Astrocyte of the cerebellum (primary cell): ENCODE measurements around the gene ANKLE2.
"Not testable (repeated sequence)": the region's sequence is repeated elsewhere in the genome, so short reads cannot be mapped to it uniquely, and the experiment has no call there.

Source experiments
- DNase-seq: peaks from one replicate; pipeline ENCODE4 v3.0.0-alpha.2; 2011; ENCODE audit warnings: low read depth
- H3K4me3 ChIP-seq: 2 replicates; pipeline ENCODE4 v1.5.1; 2011; ENCODE audit warnings: mild to moderate bottlenecking, low read depth, low read length, moderate library complexity
- CTCF ChIP-seq: IDR thresholded peaks from 2 replicates; pipeline ENCODE4 v1.5.1; 2012; ENCODE audit warnings: low read length, low read depth, moderate library complexity, mild to moderate bottlenecking; ENCODE audit errors: missing control alignments
- in situ Hi-C: cut with HindIII; loops from 2 replicates; pipeline ENCODE4 v1.10.0; 2017; ENCODE audit warnings: low sequenced_read_pairs

ANKLE2 gene

DNA sequence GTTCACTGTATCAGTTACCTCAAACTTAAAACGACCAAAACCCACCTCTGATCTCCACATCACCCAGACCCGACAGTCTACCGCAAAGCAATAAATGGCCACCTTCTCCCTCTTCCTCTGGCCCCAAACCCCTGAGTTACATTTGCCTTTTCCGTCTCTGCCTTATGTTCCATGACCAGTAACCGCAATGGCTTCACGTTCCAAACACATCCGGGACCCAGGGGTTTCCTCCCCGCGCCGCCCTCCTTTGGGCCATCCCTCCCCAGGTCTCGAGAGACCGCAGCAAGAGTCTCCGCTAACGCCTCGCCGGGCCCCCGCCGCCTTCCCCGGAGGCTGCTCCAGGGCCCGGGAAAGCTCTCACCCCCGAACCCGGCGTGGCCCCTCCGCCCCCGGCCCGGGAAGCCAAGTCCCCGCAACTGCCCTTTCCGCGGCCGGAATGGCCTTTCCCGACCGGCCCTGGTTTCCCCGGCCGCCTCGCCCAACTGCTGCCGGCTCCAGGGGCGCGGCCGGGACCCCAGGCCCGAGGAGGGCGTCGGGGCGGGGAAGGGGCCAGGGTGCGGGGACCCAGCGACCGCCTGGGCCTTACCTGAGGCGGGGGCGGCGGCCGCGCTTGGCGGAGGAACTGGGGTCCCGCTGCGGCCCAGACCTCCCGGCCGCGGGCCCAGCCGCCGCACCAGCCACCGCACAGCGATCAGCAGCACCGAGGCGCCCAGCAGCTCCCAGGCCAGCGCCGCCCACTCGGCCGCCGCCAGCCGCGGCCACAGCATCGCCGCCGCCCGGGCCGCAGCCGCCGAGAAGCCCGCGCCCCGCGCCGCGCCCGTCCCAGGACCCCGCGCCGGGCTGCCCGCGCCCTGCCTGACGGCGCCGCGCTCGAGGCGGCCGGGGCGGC is at the start of gene ANKLE2:
ANKLE2 (minus strand) TSS at position 801 of the 889 bp plus-strand sequence; CDS start at position 767, 34 bp downstream.
- H3K4me3 ChIP-seq: peak within 1 kb of the TSS; percentile 87
- TF ChIP-seq CTCF: no peak
- in situ Hi-C loops: no loop called here
- no peak for DNase-seq

- TF ChIP-seq CTCF: peak; percentile 28
- DNase-seq, in situ Hi-C loops, H3K4me3 ChIP-seq: not testable (repeated sequence)
These were observed 47.8 kb upstream of the ANKLE2 start for GRCh38 chr12:132809391-132809790.

- TF ChIP-seq CTCF: no peak
- H3K4me3 ChIP-seq: no peak overlapping the region
- in situ Hi-C loops: no loop called here
- no peak for DNase-seq
These were observed 45.9 kb upstream of the ANKLE2 start for GRCh38 chr12:132807295-132808092.

DNA sequence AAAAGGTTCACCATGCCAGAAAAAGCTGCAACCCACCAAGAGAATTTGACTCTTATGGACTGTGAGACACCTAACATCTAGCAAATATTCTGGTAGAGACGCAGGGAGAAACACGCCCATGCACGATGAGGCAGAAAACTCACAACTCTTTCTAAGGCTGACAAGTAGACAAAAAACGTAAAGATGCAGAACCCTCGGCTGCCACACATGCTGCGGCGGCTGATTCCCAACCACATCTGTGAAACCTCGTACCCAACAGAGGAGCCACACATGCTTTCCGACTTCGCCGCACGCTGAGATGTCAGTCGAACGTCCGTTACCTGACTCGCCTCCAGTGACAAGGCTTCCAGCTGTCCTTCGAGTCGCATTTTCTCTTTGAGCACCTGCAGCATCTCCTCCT is 45.2 kb upstream of the ANKLE2 start:
- DNase-seq: no peak
- no peak for TF ChIP-seq CTCF
- no peak overlapping the region for H3K4me3 ChIP-seq
- in situ Hi-C loops: no loop called here

DNA sequence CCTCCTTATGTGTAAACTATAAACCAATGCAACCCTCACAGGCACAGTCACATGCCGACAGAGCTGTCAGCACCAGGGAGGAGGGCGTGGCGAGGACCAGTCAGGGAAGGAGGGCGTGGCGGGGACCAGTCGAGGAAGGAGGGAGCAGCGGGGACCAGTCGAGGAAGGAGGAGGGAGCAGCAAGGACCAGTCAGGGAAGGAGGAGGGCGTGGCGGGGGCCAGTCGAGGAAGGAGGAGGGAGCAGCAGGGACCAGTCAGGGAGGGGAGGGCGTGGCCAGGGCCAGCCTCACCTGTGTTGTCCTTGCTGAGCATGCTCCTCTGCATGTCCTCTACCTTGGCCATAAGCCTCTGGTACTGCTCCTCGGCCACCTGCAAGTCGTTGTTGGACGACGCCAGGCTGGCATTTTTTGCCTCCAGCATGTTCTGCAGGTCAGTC is 42.8 kb upstream of the ANKLE2 start:
- no peak for TF ChIP-seq CTCF
- DNase-seq: no peak
- no peak overlapping the region for H3K4me3 ChIP-seq
- in situ Hi-C loops: no loop called here

DNA sequence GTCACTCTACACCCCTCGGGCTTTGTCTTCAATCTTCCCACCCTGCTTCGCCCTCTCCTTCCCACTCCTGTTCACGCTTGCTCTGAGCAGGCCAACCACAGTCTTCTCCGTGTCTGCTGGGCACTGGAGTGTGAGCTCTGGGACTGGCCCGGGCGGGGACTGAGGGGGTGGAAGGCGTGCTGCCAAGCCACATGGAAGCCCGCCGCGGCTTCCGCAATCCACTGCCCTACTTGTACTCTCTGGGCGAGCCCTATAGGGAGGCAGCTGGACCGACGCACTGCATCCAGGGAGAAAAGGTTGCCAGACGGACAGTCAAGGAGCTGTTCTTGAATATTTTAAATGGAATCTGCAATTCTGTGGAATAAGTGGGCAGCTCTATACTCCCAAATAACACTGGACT is 42.3 kb upstream of the ANKLE2 start:
- H3K4me3 ChIP-seq: no peak overlapping the region
- no peak for DNase-seq
- in situ Hi-C loops: no loop called here
- no peak for TF ChIP-seq CTCF
